ENCODE results near the gene CRMP1.

The CRMP1 gene

GRCh38 chr4:5890063-5890727, 2.7 kb downstream of the CRMP1 start:
- DNase-seq (ENCODE audit: low read depth in 2 of 3, low spot score in 2 of 3), result no peak

- DNase-seq (ENCODE audit: low read depth in 2 of 3, low spot score in 2 of 3), result no peak
Measured at GRCh38 chr4:5889002-5889696, 3.7 kb downstream of the CRMP1 start.

- no peak for DNase-seq (ENCODE audit: low read depth in 2 of 3, low spot score in 2 of 3)
Measured at GRCh38 chr4:5888222-5889001, 4.5 kb downstream of the CRMP1 start.

GRCh38 chr4:5887361-5888221, 5.3 kb downstream of the CRMP1 start:
- no peak for DNase-seq (ENCODE audit: low read depth in 2 of 3, low spot score in 2 of 3)

- DNase-seq (ENCODE audit: low read depth in 2 of 3, low spot score in 2 of 3), result no peak
Measured at GRCh38 chr4:5887011-5887360, 5.9 kb downstream of the CRMP1 start.

GRCh38 chr4:5885733-5886132, 7.2 kb downstream of the CRMP1 start:
- no peak for DNase-seq (ENCODE audit: low read depth in 2 of 3, low spot score in 2 of 3)

- DNase-seq (ENCODE audit: low read depth in 2 of 3, low spot score in 2 of 3), result no peak
Measured at GRCh38 chr4:5884796-5885195, 8.1 kb downstream of the CRMP1 start.

- no peak for DNase-seq (ENCODE audit: low read depth in 2 of 3, low spot score in 2 of 3)
Measured at GRCh38 chr4:5883916-5884315, 9.0 kb downstream of the CRMP1 start.

- DNase-seq (ENCODE audit: low read depth in 2 of 3, low spot score in 2 of 3), result no peak
Measured at GRCh38 chr4:5882947-5883346, 9.9 kb downstream of the CRMP1 start.

- no peak for DNase-seq (ENCODE audit: low read depth in 2 of 3, low spot score in 2 of 3)
Measured at GRCh38 chr4:5881340-5881739, 11.5 kb downstream of the CRMP1 start.

- no peak for DNase-seq (ENCODE audit: low read depth in 2 of 3, low spot score in 2 of 3)
Measured at GRCh38 chr4:5878359-5878758, 14.5 kb downstream of the CRMP1 start.

- no peak for DNase-seq (ENCODE audit: low read depth in 2 of 3, low spot score in 2 of 3)
Measured at GRCh38 chr4:5877392-5877791, 15.5 kb downstream of the CRMP1 start.

GRCh38 chr4:5874811-5875449, 18.0 kb downstream of the CRMP1 start:
- DNase-seq (ENCODE audit: low read depth in 2 of 3, low spot score in 2 of 3), result no peak

GRCh38 chr4:5870701-5871100, 22.2 kb downstream of the CRMP1 start:
- DNase-seq (ENCODE audit: low read depth in 2 of 3, low spot score in 2 of 3), result no peak

GRCh38 chr4:5869966-5870619, 22.8 kb downstream of the CRMP1 start:
- DNase-seq (ENCODE audit: low read depth in 2 of 3, low spot score in 2 of 3), result no peak

- no peak for DNase-seq (ENCODE audit: low read depth in 2 of 3, low spot score in 2 of 3)
Measured at GRCh38 chr4:5867866-5868265, 25.0 kb downstream of the CRMP1 start.

GRCh38 chr4:5866841-5867813, 25.8 kb downstream of the CRMP1 start:
- DNase-seq (ENCODE audit: low read depth in 2 of 3, low spot score in 2 of 3), result no peak

- DNase-seq (ENCODE audit: low read depth in 2 of 3, low spot score in 2 of 3), result no peak
Measured at GRCh38 chr4:5865896-5866599, 26.8 kb downstream of the CRMP1 start.
